Fibroblast of lung (primary cell): ENCODE results near the gene SOX12. TPM values are rescaled to one million over a fixed set of nuclear protein-coding genes. Genes with fewer than 3 reads are reported as not detected.

Experiments
- DNase-seq, 2 donors: peaks; one replicate each; pipeline versions ENCODE4 v3.0.0 to v3.0.0-alpha.2; 2010; ENCODE audit warnings: low read depth in 2 of 2
- H2AFZ ChIP-seq: 2 replicates; pipeline ENCODE4 v1.5.1; 2012; ENCODE audit warnings: low read length, control low read depth, inconsistent platforms
- H3K27ac ChIP-seq: 2 replicates; pipeline ENCODE4 v1.5.1; 2011; ENCODE audit warnings: low read length, control low read depth; ENCODE audit not compliant: insufficient read depth
- H3K27me3 ChIP-seq: 2 replicates; pipeline ENCODE4 v1.5.1; 2011; ENCODE audit warnings: mild to moderate bottlenecking, low read length; ENCODE audit not compliant: control insufficient read depth, insufficient read depth
- H3K36me3 ChIP-seq: 2 replicates; pipeline ENCODE4 v1.5.1; 2011; ENCODE audit warnings: low read length; ENCODE audit not compliant: control insufficient read depth, insufficient read depth
- H3K4me1 ChIP-seq: 2 replicates; pipeline ENCODE4 v1.5.1; 2011; ENCODE audit warnings: low read length; ENCODE audit not compliant: control insufficient read depth, insufficient read depth; ENCODE audit errors: extremely low read depth
- H3K4me2 ChIP-seq: 2 replicates; pipeline ENCODE4 v1.5.1; 2011; ENCODE audit warnings: low read length, control low read depth; ENCODE audit not compliant: insufficient read depth; ENCODE audit errors: extremely low read depth
- H3K4me3 ChIP-seq, 4 experiments: fragments of 200-600 bp in 1 of 4; sonication (generic) in 1 of 4; replicated peaks in 1 of 4; 2 replicates each; pipeline ENCODE4 v1.5.1; 2011 to 2016; ENCODE audit warnings: low read length in 4 of 4, low read depth in 3 of 4, mild to moderate bottlenecking in 3 of 4, control low read depth in 2 of 4, inconsistent platforms in 1 of 4, mixed read lengths in 1 of 4; ENCODE audit not compliant: insufficient read depth in 1 of 4; ENCODE audit errors: control extremely low read depth in 1 of 4
- H3K79me2 ChIP-seq: 2 replicates; pipeline ENCODE4 v1.5.1; 2012; ENCODE audit warnings: mild to moderate bottlenecking, low read length, inconsistent platforms; ENCODE audit not compliant: control insufficient read depth, insufficient read depth
- H3K9ac ChIP-seq: 2 replicates; pipeline ENCODE4 v1.5.1; 2011; ENCODE audit warnings: mild to moderate bottlenecking, low read length, control low read depth; ENCODE audit not compliant: insufficient read depth
- H3K9me3 ChIP-seq: 2 replicates; pipeline ENCODE4 v1.5.1; 2012; ENCODE audit warnings: low read depth, low read length; ENCODE audit not compliant: control insufficient read depth, insufficient read depth
- H4K20me1 ChIP-seq: 2 replicates; pipeline ENCODE4 v1.5.1; 2011; ENCODE audit warnings: low read length; ENCODE audit not compliant: control insufficient read depth, insufficient read depth; ENCODE audit errors: extremely low read depth
- EZH2 ChIP-seq: IDR thresholded peaks from 2 replicates; pipeline ENCODE4 v1.5.1; 2012; ENCODE audit warnings: low read length, control low read depth, mild to moderate bottlenecking; ENCODE audit errors: missing control alignments
- polyA plus RNA-seq, 2 donors: library from polyadenylated mRNA; depleted of rRNA in 1 of 2; stranded (reverse) in 1 of 2; unstranded in 1 of 2; fragments of >200 nt; gene quantifications; 2 replicates each; pipeline ENCODE4 v1.2.1, GENCODE V29; 2011 to 2012; ENCODE audit warnings: missing spikeins in 1 of 2
- total RNA-seq: library from RNA; depleted of rRNA; stranded (reverse); fragments of >200 nt; gene quantifications from 2 replicates; pipeline ENCODE4 v1.2.1, GENCODE V29; 2014
- TF ChIP-seq, protein P1 (sequence below), 2 donors: IDR thresholded peaks in 1 of 2; conservative IDR thresholded peaks in 1 of 2; 1 replicate in 1 of 2; 2 replicates in 1 of 2; pipeline ENCODE4 v1.5.1; 2011 to 2012; ENCODE audit warnings: low read length in 2 of 2, control low read depth in 1 of 2, inconsistent platforms in 1 of 2, low read depth in 1 of 2, mild to moderate bottlenecking in 1 of 2

Gene SOX12
- total and polyA plus RNA-seq, 2 donors (not counting 1 experiment from before 2014, with no cell fraction given): 4.0 to 7.3 TPM

DNA sequence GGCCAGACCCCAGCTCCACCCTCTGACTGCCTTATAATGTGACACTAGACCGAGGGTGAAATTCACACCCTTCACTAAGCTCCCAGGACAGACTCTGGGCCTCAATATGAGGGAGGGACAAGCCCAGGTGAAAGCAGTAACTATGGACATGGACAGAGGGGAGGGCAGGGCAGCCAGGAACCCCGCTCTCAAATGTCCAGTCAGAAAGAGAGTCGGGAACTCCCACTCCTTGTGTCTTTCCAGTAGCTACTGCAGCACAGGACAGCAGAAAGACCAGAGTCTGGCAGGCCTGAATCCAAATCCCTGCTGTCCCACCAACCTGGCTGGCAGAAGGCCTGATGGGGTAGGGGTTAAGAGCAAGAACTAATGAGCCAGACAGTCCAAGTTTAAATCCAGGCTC is 41.2 kb upstream of the SOX12 start:
- no peak for DNase-seq
- Histone ChIP-seq H3K4me1 (no peaks in the 10 kb centered on the region), H3K9me3 (no peaks in the 10 kb centered on the region), H3K36me3 (no peaks in the 10 kb centered on the region), H3K27me3 (no peaks in the 10 kb centered on the region), H3K79me2 (no peaks in the 10 kb centered on the region), H3K27ac (no peak overlapping the region), H3K4me3 (no peak overlapping the region), H3K9ac (no peak overlapping the region), H2AFZ (no peak overlapping the region), H4K20me1 (no peaks in the 10 kb centered on the region), H3K4me2 (no peak overlapping the region)
- TF ChIP-seq, protein P1, sequence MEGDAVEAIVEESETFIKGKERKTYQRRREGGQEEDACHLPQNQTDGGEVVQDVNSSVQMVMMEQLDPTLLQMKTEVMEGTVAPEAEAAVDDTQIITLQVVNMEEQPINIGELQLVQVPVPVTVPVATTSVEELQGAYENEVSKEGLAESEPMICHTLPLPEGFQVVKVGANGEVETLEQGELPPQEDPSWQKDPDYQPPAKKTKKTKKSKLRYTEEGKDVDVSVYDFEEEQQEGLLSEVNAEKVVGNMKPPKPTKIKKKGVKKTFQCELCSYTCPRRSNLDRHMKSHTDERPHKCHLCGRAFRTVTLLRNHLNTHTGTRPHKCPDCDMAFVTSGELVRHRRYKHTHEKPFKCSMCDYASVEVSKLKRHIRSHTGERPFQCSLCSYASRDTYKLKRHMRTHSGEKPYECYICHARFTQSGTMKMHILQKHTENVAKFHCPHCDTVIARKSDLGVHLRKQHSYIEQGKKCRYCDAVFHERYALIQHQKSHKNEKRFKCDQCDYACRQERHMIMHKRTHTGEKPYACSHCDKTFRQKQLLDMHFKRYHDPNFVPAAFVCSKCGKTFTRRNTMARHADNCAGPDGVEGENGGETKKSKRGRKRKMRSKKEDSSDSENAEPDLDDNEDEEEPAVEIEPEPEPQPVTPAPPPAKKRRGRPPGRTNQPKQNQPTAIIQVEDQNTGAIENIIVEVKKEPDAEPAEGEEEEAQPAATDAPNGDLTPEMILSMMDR (conservative IDR thresholded peaks at IDR 0.05 in 1 of 2, IDR thresholded peaks at IDR 0.05 in 1 of 2; ENCODE audit: low read depth in 1 of 2, low read length in 2 of 2): no peak
- no peak for TF ChIP-seq EZH2

DNA sequence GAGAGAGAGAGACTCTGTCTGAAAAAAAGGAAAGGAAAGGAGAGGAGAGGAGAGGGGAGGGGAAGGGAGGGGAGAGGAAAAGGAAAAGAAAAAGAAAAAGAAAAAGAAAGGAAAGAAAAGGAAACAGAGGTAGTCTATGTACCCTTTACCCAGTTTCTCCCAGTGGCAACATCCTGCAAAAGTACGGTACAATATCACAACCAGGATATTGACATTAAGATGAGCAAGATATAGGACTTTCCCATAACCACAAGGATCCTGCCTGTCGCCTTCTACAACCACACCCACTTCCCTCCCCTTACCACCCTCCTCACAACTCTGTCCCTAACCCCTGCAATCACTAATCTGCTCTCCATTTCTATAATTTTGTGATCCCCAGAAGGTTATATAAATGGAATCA is 38.8 kb upstream of the SOX12 start:
- no peak for TF ChIP-seq EZH2
- TF ChIP-seq, protein P1 (conservative IDR thresholded peaks at IDR 0.05 in 1 of 2, IDR thresholded peaks at IDR 0.05 in 1 of 2; ENCODE audit: low read depth in 1 of 2, low read length in 2 of 2): no peak
- H3K9ac ChIP-seq: no peak overlapping the region
- H3K79me2 ChIP-seq: no peaks in the 10 kb centered on the region
- H3K4me3 ChIP-seq: no peak overlapping the region
- no peaks in the 10 kb centered on the region for H4K20me1 ChIP-seq
- DNase-seq: no peak
- no peaks in the 10 kb centered on the region for H3K27me3 ChIP-seq
- no peak overlapping the region for H3K4me2 ChIP-seq
- no peaks in the 10 kb centered on the region for H3K36me3 ChIP-seq
- H3K27ac ChIP-seq: no peak overlapping the region
- no peaks in the 10 kb centered on the region for H3K9me3 ChIP-seq
- peaks cover 9% of the 10 kb centered on the region for H3K4me1 ChIP-seq
- no peak overlapping the region for H2AFZ ChIP-seq

DNA sequence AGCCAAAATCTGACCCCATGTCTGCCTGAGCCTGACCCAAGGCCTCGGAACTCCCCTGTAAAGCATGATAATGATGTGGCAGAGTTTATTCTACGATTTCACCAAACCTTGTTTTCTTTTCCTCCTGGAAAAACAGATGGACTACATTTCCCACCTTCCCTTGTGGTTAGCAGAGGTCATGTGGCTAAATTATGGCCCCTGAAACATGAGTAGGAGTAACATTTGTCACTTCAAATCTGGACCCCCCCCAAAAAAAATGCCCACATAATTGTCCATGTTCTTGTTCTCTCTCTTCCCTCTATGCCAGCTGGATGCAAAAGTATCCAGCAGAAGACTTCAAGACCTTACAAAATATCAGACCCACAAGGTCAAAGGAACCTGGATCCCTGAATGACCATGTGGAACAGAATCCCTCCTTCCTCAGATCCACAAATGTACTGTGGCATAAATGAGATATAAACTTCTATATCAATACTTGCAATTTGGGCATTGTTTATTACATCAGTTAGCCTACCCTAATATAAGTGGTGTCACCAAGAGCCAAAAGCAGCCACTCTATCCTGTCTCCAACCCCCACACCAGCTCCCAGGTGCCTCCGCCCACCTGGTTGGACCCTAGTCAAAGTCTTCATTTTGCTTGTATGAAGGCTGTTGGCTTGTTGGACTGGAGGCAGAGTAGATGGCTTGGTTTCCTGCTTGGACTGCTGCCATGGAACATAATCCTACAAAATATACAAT is 36.2 kb upstream of the SOX12 start:
- Histone ChIP-seq H3K9ac (no peak overlapping the region), H3K4me2 (no peak overlapping the region), H2AFZ (no peak overlapping the region), H3K27ac (no peak overlapping the region), H3K4me3 (peak overlapping the region; percentile 88 to 99 (median 96)), H3K27me3 (no peaks in the 10 kb centered on the region), H3K36me3 (no peaks in the 10 kb centered on the region), H4K20me1 (no peaks in the 10 kb centered on the region), H3K4me1 (peaks cover 13% of the 10 kb centered on the region), H3K9me3 (no peaks in the 10 kb centered on the region), H3K79me2 (no peaks in the 10 kb centered on the region)
- TF ChIP-seq, protein P1 (conservative IDR thresholded peaks at IDR 0.05 in 1 of 2, IDR thresholded peaks at IDR 0.05 in 1 of 2; ENCODE audit: low read depth in 1 of 2, low read length in 2 of 2): no peak
- no peak for TF ChIP-seq EZH2
- no peak for DNase-seq
